HepG2 (cell line): ENCODE data around the gene CD320.

Experiments
- RFX5 ChIP-seq: IDR thresholded peaks from 2 replicates; pipeline ENCODE4 v1.6.1; 2011; ENCODE audit warnings: low read depth, low read length, improper control_type of control experiment
- SKI ChIP-seq: fragments of 450-650 bp; IDR thresholded peaks from one replicate; pipeline ENCODE4 v1.6.1; 2018; ENCODE audit warnings: mild to moderate bottlenecking; ENCODE audit not compliant: partially characterized antibody
- ZNF274 ChIP-seq: sonication (generic); formaldehyde crosslinking; IDR thresholded peaks from 2 replicates; pipeline ENCODE4 v1.5.1; 2020; ENCODE audit warnings: mild to moderate bottlenecking, missing genetic modification reagents
- TF ChIP-seq, protein P1 (sequence below): sonication (generic); formaldehyde crosslinking; IDR thresholded peaks from 2 replicates; pipeline ENCODE4 v1.4.0; 2020; ENCODE audit warnings: missing genetic modification reagents
- TF ChIP-seq, protein P2 (sequence below): sonication (generic); formaldehyde crosslinking; IDR thresholded peaks from 2 replicates; pipeline ENCODE4 v1.9.0; 2021; ENCODE audit warnings: missing genetic modification reagents, borderline replicate concordance
- TF ChIP-seq, protein P3 (sequence below): sonication (generic); formaldehyde crosslinking; IDR thresholded peaks from 2 replicates; pipeline ENCODE4 v1.4.0; 2020; ENCODE audit warnings: mild to moderate bottlenecking, missing genetic modification reagents, borderline replicate concordance
- TF ChIP-seq, protein P4 (sequence below), 2 experiments: IDR thresholded peaks; 2 replicates each; pipeline ENCODE4 v1.6.1; 2011 to 2012; ENCODE audit warnings: low read length in 2 of 2, borderline replicate concordance in 1 of 2, low read depth in 1 of 2, mild to moderate bottlenecking in 1 of 2, moderate library complexity in 1 of 2
- TF ChIP-seq, protein P5 (sequence below): sonication (generic); formaldehyde crosslinking; IDR thresholded peaks from 2 replicates; pipeline ENCODE4 v1.5.0; 2020; ENCODE audit warnings: mild to moderate bottlenecking, missing genetic modification reagents, moderate library complexity

DNA sequence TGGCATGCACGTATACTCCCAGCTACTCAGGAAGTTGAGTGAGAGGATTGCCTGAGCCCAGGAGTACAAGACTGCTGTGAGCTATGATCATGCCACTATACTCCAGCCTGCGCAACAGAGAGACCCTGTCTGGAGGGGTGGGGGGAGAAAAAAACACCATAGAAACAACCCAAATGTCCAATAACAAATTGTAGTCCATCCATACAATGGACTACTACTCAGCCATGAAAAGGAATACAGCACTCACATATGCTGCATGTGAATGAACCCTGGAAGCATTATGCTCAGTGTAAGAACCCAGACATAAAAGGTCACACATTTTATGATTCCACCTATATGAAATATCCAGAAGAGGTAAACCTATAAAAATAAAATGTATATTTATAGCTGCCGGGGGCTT, 42.3 kb downstream of the CD320 start:
- TF ChIP-seq, protein P1, sequence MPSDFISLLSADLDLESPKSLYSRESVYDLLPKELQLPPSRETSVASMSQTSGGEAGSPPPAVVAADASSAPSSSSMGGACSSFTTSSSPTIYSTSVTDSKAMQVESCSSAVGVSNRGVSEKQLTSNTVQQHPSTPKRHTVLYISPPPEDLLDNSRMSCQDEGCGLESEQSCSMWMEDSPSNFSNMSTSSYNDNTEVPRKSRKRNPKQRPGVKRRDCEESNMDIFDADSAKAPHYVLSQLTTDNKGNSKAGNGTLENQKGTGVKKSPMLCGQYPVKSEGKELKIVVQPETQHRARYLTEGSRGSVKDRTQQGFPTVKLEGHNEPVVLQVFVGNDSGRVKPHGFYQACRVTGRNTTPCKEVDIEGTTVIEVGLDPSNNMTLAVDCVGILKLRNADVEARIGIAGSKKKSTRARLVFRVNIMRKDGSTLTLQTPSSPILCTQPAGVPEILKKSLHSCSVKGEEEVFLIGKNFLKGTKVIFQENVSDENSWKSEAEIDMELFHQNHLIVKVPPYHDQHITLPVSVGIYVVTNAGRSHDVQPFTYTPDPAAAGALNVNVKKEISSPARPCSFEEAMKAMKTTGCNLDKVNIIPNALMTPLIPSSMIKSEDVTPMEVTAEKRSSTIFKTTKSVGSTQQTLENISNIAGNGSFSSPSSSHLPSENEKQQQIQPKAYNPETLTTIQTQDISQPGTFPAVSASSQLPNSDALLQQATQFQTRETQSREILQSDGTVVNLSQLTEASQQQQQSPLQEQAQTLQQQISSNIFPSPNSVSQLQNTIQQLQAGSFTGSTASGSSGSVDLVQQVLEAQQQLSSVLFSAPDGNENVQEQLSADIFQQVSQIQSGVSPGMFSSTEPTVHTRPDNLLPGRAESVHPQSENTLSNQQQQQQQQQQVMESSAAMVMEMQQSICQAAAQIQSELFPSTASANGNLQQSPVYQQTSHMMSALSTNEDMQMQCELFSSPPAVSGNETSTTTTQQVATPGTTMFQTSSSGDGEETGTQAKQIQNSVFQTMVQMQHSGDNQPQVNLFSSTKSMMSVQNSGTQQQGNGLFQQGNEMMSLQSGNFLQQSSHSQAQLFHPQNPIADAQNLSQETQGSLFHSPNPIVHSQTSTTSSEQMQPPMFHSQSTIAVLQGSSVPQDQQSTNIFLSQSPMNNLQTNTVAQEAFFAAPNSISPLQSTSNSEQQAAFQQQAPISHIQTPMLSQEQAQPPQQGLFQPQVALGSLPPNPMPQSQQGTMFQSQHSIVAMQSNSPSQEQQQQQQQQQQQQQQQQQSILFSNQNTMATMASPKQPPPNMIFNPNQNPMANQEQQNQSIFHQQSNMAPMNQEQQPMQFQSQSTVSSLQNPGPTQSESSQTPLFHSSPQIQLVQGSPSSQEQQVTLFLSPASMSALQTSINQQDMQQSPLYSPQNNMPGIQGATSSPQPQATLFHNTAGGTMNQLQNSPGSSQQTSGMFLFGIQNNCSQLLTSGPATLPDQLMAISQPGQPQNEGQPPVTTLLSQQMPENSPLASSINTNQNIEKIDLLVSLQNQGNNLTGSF (CRISPR knock-in tag) = no peak
- TF ChIP-seq, protein P2, sequence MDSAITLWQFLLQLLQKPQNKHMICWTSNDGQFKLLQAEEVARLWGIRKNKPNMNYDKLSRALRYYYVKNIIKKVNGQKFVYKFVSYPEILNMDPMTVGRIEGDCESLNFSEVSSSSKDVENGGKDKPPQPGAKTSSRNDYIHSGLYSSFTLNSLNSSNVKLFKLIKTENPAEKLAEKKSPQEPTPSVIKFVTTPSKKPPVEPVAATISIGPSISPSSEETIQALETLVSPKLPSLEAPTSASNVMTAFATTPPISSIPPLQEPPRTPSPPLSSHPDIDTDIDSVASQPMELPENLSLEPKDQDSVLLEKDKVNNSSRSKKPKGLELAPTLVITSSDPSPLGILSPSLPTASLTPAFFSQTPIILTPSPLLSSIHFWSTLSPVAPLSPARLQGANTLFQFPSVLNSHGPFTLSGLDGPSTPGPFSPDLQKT (CRISPR knock-in tag) = no peak
- TF ChIP-seq, protein P3, sequence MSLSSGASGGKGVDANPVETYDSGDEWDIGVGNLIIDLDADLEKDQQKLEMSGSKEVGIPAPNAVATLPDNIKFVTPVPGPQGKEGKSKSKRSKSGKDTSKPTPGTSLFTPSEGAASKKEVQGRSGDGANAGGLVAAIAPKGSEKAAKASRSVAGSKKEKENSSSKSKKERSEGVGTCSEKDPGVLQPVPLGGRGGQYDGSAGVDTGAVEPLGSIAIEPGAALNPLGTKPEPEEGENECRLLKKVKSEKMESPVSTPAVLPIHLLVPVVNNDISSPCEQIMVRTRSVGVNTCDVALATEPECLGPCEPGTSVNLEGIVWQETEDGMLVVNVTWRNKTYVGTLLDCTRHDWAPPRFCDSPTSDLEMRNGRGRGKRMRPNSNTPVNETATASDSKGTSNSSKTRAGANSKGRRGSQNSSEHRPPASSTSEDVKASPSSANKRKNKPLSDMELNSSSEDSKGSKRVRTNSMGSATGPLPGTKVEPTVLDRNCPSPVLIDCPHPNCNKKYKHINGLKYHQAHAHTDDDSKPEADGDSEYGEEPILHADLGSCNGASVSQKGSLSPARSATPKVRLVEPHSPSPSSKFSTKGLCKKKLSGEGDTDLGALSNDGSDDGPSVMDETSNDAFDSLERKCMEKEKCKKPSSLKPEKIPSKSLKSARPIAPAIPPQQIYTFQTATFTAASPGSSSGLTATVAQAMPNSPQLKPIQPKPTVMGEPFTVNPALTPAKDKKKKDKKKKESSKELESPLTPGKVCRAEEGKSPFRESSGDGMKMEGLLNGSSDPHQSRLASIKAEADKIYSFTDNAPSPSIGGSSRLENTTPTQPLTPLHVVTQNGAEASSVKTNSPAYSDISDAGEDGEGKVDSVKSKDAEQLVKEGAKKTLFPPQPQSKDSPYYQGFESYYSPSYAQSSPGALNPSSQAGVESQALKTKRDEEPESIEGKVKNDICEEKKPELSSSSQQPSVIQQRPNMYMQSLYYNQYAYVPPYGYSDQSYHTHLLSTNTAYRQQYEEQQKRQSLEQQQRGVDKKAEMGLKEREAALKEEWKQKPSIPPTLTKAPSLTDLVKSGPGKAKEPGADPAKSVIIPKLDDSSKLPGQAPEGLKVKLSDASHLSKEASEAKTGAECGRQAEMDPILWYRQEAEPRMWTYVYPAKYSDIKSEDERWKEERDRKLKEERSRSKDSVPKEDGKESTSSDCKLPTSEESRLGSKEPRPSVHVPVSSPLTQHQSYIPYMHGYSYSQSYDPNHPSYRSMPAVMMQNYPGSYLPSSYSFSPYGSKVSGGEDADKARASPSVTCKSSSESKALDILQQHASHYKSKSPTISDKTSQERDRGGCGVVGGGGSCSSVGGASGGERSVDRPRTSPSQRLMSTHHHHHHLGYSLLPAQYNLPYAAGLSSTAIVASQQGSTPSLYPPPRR (CRISPR knock-in tag) = no peak
- TF ChIP-seq, protein P4, sequence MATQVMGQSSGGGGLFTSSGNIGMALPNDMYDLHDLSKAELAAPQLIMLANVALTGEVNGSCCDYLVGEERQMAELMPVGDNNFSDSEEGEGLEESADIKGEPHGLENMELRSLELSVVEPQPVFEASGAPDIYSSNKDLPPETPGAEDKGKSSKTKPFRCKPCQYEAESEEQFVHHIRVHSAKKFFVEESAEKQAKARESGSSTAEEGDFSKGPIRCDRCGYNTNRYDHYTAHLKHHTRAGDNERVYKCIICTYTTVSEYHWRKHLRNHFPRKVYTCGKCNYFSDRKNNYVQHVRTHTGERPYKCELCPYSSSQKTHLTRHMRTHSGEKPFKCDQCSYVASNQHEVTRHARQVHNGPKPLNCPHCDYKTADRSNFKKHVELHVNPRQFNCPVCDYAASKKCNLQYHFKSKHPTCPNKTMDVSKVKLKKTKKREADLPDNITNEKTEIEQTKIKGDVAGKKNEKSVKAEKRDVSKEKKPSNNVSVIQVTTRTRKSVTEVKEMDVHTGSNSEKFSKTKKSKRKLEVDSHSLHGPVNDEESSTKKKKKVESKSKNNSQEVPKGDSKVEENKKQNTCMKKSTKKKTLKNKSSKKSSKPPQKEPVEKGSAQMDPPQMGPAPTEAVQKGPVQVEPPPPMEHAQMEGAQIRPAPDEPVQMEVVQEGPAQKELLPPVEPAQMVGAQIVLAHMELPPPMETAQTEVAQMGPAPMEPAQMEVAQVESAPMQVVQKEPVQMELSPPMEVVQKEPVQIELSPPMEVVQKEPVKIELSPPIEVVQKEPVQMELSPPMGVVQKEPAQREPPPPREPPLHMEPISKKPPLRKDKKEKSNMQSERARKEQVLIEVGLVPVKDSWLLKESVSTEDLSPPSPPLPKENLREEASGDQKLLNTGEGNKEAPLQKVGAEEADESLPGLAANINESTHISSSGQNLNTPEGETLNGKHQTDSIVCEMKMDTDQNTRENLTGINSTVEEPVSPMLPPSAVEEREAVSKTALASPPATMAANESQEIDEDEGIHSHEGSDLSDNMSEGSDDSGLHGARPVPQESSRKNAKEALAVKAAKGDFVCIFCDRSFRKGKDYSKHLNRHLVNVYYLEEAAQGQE (IDR thresholded peaks at IDR 0.05; ENCODE audit: borderline replicate concordance in 1 of 2, low read depth in 1 of 2, low read length in 2 of 2) = no peak
- TF ChIP-seq RFX5 = no peak
- TF ChIP-seq SKI = no peak
- no peak for TF ChIP-seq ZNF274 (CRISPR knock-in tag)
- TF ChIP-seq, protein P5, sequence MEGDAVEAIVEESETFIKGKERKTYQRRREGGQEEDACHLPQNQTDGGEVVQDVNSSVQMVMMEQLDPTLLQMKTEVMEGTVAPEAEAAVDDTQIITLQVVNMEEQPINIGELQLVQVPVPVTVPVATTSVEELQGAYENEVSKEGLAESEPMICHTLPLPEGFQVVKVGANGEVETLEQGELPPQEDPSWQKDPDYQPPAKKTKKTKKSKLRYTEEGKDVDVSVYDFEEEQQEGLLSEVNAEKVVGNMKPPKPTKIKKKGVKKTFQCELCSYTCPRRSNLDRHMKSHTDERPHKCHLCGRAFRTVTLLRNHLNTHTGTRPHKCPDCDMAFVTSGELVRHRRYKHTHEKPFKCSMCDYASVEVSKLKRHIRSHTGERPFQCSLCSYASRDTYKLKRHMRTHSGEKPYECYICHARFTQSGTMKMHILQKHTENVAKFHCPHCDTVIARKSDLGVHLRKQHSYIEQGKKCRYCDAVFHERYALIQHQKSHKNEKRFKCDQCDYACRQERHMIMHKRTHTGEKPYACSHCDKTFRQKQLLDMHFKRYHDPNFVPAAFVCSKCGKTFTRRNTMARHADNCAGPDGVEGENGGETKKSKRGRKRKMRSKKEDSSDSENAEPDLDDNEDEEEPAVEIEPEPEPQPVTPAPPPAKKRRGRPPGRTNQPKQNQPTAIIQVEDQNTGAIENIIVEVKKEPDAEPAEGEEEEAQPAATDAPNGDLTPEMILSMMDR = no peak
